GM21526 (cell line): ENCODE results near the gene MEGF11.
"Not testable (repeated sequence)": the region's sequence is repeated elsewhere in the genome, so short reads cannot be mapped to it uniquely, and the experiment has no call there.

Source experiments
- ATAC-seq: cut with Tn5 transposase; IDR thresholded peaks from one replicate; pipeline ENCODE4 v1.9.1; 2021; ENCODE audit warnings: moderate library complexity; ENCODE audit not compliant: unreplicated experiment, low FRiP score

The MEGF11 gene

GRCh38 chr15:66278056-66278455 is 24.5 kb upstream of the MEGF11 start:
- no peak for ATAC-seq

- no peak for ATAC-seq
Measured at GRCh38 chr15:66276546-66276945, 23.0 kb upstream of the MEGF11 start.

GRCh38 chr15:66275352-66275751 is 21.8 kb upstream of the MEGF11 start:
- no peak for ATAC-seq

- ATAC-seq: no peak
Measured at GRCh38 chr15:66270932-66271331, 17.4 kb upstream of the MEGF11 start.

- no peak for ATAC-seq
Measured at GRCh38 chr15:66269326-66270090, 16.0 kb upstream of the MEGF11 start.

- ATAC-seq: no peak
Measured at GRCh38 chr15:66264859-66265513, 11.4 kb upstream of the MEGF11 start.

GRCh38 chr15:66262837-66263236 is 9.3 kb upstream of the MEGF11 start:
- ATAC-seq: not testable (repeated sequence)

- no peak for ATAC-seq
Measured at GRCh38 chr15:66261056-66261455, 7.5 kb upstream of the MEGF11 start.

- no peak for ATAC-seq
Measured at GRCh38 chr15:66256692-66257091, 3.1 kb upstream of the MEGF11 start.

- no peak for ATAC-seq
Measured at GRCh38 chr15:66254951-66255676, 1.6 kb upstream of the MEGF11 start.

GRCh38 chr15:66254089-66254950 is 770 bp upstream of the MEGF11 start:
- no peak for ATAC-seq

- no peak for ATAC-seq
Measured at GRCh38 chr15:66252685-66253417, 699 bp downstream of the MEGF11 start.

- ATAC-seq: no peak
Measured at GRCh38 chr15:66251790-66252684, 1.5 kb downstream of the MEGF11 start.

GRCh38 chr15:66251065-66251789 is 2.3 kb downstream of the MEGF11 start:
- ATAC-seq: no peak

- no peak for ATAC-seq
Measured at GRCh38 chr15:66249605-66250174, 3.9 kb downstream of the MEGF11 start.

GRCh38 chr15:66246937-66247336 is 6.6 kb downstream of the MEGF11 start:
- ATAC-seq: no peak

GRCh38 chr15:66245832-66246231 is 7.7 kb downstream of the MEGF11 start:
- not testable (repeated sequence) for ATAC-seq

- no peak for ATAC-seq
Measured at GRCh38 chr15:66241908-66242285, 11.7 kb downstream of the MEGF11 start.
